HEK293T (cell line): ENCODE measurements around the gene SMARCA1.

Source experiments
- CTBP1 ChIP-seq: fragments of 450-650 bp; IDR thresholded peaks from 2 replicates; pipeline ENCODE4 v1.6.1; 2016; ENCODE audit warnings: borderline replicate concordance
- LEF1 ChIP-seq: fragments of 450-650 bp; IDR thresholded peaks from 2 replicates; pipeline ENCODE4 v1.6.1; 2017; ENCODE audit warnings: mild to moderate bottlenecking, borderline replicate concordance
- SP1 ChIP-seq: fragments of 450-650 bp; IDR thresholded peaks from 2 replicates; pipeline ENCODE4 v1.6.1; 2017
- SUZ12 ChIP-seq: fragments of 450-650 bp; IDR thresholded peaks from 2 replicates; pipeline ENCODE4 v1.6.1; 2016; ENCODE audit warnings: mild to moderate bottlenecking
- TARDBP ChIP-seq: fragments of 450-650 bp; IDR thresholded peaks from 2 replicates; pipeline ENCODE4 v1.6.1; 2016

DNA sequence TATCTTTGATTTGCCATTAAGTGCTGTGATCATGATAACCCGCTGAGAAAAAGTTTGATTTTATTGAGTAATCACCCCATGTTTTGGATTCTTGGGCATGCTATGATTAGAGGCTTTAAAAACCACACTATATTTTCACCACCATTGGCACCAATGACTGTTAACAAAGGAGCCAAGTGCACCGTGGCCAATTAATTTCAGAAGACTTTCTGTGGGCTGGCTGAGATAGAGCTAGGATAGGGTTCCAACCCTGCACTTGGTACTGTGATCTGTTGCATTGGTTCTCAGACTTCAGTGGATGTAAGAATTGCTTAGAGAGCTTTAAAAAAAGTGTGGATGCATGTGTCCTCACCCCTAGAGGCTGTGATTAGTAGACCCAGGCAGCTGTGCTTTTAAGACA is 49.1 kb upstream of the SMARCA1 start:
- no peak for TF ChIP-seq LEF1
- no peak for TF ChIP-seq SP1
- TF ChIP-seq SUZ12, result no peak
- no peak for TF ChIP-seq TARDBP
- no peak for TF ChIP-seq CTBP1
